Fibroblast of lung (primary cell): ENCODE data around the gene DCAF6.

Experiments used
- CTCF ChIP-seq, 2 donors: IDR thresholded peaks in 1 of 2; conservative IDR thresholded peaks in 1 of 2; 1 replicate in 1 of 2; 2 replicates in 1 of 2; pipeline ENCODE4 v1.5.1; 2011 to 2012; ENCODE audit warnings: low read length in 2 of 2, control low read depth in 1 of 2, inconsistent platforms in 1 of 2, low read depth in 1 of 2, mild to moderate bottlenecking in 1 of 2
- EZH2 ChIP-seq: IDR thresholded peaks from 2 replicates; pipeline ENCODE4 v1.5.1; 2012; ENCODE audit warnings: low read length, control low read depth, mild to moderate bottlenecking; ENCODE audit errors: missing control alignments

- TF ChIP-seq CTCF (conservative IDR thresholded peaks at IDR 0.05 in 1 of 2, IDR thresholded peaks at IDR 0.05 in 1 of 2; ENCODE audit: low read depth in 1 of 2, low read length in 2 of 2) (no peak), EZH2 (no peak)
Measured at GRCh38 chr1:167940264-167940663, 3.8 kb downstream of the DCAF6 start.
